ENCODE measurements around the gene TGM1.

DNA sequence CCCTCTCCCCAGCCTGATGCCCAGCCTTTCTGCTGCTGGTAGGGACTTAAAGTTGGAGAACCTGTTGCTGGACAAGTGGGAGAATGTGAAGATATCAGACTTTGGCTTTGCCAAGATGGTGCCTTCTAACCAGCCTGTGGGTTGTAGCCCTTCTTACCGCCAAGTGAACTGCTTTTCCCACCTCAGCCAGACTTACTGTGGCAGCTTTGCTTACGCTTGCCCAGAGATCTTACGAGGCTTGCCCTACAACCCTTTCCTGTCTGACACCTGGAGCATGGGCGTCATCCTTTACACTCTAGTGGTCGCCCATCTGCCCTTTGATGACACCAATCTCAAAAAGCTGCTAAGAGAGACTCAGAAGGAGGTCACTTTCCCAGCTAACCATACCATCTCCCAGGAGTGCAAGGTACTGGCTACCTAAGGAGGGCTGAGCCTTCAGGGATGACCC is 55.8 kb downstream of the TGM1 start:
- TF ChIP-seq POLR2A (IDR thresholded peaks at IDR 0.05; ENCODE audit: low read length) (no peak), GATA1 (IDR thresholded peaks at IDR 0.05; ENCODE audit: low read depth, low read length) (no peak)
